Measurements from ENCODE around the gene SENP1.

DNA sequence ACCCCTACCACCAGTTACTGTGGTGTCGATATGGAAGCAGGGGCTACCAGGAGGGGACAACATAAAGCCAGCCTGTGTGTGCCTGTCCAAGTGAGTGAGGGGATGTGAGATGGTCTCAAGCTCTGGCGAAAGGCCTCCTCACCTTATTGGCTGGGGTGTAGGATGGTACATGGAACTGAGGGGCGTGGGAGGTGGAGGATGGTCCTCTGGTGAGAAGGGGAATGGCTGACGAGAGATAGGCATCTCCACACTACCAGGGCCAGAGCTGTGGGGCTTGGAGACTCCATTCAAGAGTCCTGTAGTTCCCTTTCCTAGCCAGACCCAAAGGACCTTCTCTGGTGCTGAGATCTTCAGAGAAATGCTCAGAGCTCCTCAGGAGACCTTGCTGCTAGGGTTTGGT, 69.1 kb downstream of the SENP1 start:
- TF ChIP-seq, protein P1, sequence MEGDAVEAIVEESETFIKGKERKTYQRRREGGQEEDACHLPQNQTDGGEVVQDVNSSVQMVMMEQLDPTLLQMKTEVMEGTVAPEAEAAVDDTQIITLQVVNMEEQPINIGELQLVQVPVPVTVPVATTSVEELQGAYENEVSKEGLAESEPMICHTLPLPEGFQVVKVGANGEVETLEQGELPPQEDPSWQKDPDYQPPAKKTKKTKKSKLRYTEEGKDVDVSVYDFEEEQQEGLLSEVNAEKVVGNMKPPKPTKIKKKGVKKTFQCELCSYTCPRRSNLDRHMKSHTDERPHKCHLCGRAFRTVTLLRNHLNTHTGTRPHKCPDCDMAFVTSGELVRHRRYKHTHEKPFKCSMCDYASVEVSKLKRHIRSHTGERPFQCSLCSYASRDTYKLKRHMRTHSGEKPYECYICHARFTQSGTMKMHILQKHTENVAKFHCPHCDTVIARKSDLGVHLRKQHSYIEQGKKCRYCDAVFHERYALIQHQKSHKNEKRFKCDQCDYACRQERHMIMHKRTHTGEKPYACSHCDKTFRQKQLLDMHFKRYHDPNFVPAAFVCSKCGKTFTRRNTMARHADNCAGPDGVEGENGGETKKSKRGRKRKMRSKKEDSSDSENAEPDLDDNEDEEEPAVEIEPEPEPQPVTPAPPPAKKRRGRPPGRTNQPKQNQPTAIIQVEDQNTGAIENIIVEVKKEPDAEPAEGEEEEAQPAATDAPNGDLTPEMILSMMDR (IDR thresholded peaks at IDR 0.05), result no peak
- no peak for TF ChIP-seq POLR2A (IDR thresholded peaks at IDR 0.05)
